ENCODE results near the gene RPL7L1.

GRCh38 chr6:42846505-42846904, 32.9 kb upstream of the RPL7L1 start:
- TF ChIP-seq POLR2A (IDR thresholded peaks at IDR 0.05; ENCODE audit: low read length) (no peak), GATA1 (IDR thresholded peaks at IDR 0.05; ENCODE audit: low read depth, low read length) (no peak)

Data from erythroblast (primary cell).